K562 (cell line): Measurements from ENCODE around the gene HES5. TPM values are rescaled to one million over a fixed set of nuclear protein-coding genes. Genes with fewer than 3 reads are reported as not detected.

ENCODE experiments used
- ARID3A ChIP-seq: IDR thresholded peaks from 2 replicates; pipeline ENCODE4 v1.6.1; 2012; ENCODE audit warnings: low read depth, low read length, improper control_type of control experiment, borderline replicate concordance
- BRD9 ChIP-seq: fragments of 450-650 bp; IDR thresholded peaks from 2 replicates; pipeline ENCODE4 v1.6.1; 2018; ENCODE audit warnings: low read depth; ENCODE audit not compliant: partially characterized antibody
- DACH1 ChIP-seq: fragments of 450-650 bp; IDR thresholded peaks from 2 replicates; pipeline ENCODE4 v1.6.1; 2018; ENCODE audit not compliant: partially characterized antibody
- PTRF ChIP-seq: fragments of 450-650 bp; IDR thresholded peaks from 2 replicates; pipeline ENCODE4 v1.6.1; 2016; ENCODE audit warnings: mild to moderate bottlenecking, missing genetic modification characterization, missing compliant biosample characterization
- YBX1 ChIP-seq: fragments of 450-650 bp; IDR thresholded peaks from 2 replicates; pipeline ENCODE4 v1.7.1; 2016; ENCODE audit warnings: mild to moderate bottlenecking
- polyA plus RNA-seq, 8 experiments: library from polyadenylated mRNA; depleted of rRNA in 4 of 8; stranded (reverse) in 5 of 8; unstranded in 3 of 8; fragments of >200 nt; fragmentation: Nextera tagmentation in 2 of 8; fragmentation: Illumina TruSeq in 1 of 8; extraction: Ambion mirVana in 2 of 8; extraction: Trizol in 1 of 8; gene quantifications; 2 replicates each; pipeline versions ENCODE4 v1.2.1 to v1.2.3, GENCODE V29; 2011 to 2014; ENCODE audit warnings: inconsistent platforms in 1 of 8, missing spikeins in 1 of 8
- total RNA-seq, 7 experiments: library from RNA; depleted of rRNA in 6 of 7; stranded (reverse); fragments of >200 nt in 6 of 7; fragmentation: Illumina TruSeq in 2 of 7; extraction: Trizol in 2 of 7; gene quantifications; 2 replicates each; pipeline versions ENCODE4 v1.2.1 to v1.2.3, GENCODE V29; 2011 to 2021; ENCODE audit warnings: low replicate concordance in 1 of 7
- TF ChIP-seq, protein P1 (sequence below): fragments of 250-450 bp; sonication (Bioruptor Pico); IDR thresholded peaks from 2 replicates; pipeline ENCODE4 v1.5.0; 2021

HES5 gene
- total and polyA plus RNA-seq, 9 of the 15 experiments (the other 6 are each of a cell fraction or from before 2014, with no cell fraction given), result not detected

DNA sequence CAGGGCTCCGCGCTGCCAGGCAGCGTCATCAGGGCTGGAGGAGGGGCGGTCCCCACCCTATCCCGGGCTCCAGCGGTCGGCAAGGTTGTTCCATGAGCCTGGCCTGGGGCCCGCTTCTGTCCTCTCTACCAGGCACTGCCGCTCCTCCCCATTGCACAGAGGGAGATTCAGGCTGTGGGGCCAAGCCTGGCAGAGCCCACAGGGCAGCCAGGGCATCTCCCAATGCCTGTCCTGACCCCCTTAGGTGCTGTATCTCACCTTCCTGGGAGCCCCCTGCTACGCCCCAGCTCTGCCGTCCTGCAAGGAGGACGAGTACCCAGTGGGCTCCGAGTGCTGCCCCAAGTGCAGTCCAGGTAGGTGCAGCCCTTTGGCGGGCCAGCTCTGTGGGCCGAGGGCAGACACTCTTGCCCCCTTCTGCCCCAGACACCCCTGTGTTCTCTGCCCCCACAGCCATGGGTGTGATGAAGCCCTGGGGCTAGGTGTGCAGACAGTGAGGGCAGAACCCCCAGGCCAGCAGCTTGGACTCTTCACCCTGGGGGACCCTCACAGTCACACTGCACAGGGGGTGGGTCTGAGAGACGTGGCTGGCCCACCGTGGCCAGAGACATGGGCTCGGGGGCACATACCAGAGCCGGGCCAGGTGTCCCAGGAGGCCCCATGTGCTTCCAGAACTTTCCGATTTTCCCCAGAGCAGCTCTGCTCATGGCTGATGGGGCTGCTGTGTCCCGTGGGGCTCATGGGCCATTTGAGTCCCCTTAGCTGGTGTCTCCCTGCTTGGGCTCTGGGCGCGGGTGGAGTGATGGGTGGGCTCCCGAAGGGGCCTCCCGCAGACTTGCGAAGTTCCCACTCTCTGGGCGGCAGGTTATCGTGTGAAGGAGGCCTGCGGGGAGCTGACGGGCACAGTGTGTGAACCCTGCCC lies 27.7 kb upstream of the HES5 start (continued):
- TF ChIP-seq DACH1 (no peak), PTRF (tag) (no peak), ARID3A (no peak), YBX1 (no peak), BRD9 (no peak)
- TF ChIP-seq, protein P1, sequence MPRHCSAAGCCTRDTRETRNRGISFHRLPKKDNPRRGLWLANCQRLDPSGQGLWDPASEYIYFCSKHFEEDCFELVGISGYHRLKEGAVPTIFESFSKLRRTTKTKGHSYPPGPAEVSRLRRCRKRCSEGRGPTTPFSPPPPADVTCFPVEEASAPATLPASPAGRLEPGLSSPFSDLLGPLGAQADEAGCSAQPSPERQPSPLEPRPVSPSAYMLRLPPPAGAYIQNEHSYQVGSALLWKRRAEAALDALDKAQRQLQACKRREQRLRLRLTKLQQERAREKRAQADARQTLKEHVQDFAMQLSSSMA (CRISPR knock-in tag), result no peak
